HEK293T (cell line): ENCODE results near the gene FEM1B.

Source experiments
- ARNT ChIP-seq: fragments of 450-650 bp; IDR thresholded peaks from 2 replicates; pipeline ENCODE4 v1.6.1; 2017; ENCODE audit warnings: mild to moderate bottlenecking
- BHLHE40 ChIP-seq: fragments of 450-650 bp; IDR thresholded peaks from 2 replicates; pipeline ENCODE4 v1.6.1; 2016; ENCODE audit warnings: mild to moderate bottlenecking, moderate library complexity, borderline replicate concordance
- ELF4 ChIP-seq: fragments of 450-650 bp; IDR thresholded peaks from 2 replicates; pipeline ENCODE4 v1.6.1; 2017; ENCODE audit warnings: antibody characterized with exemption
- FOXA1 ChIP-seq: fragments of 450-650 bp; IDR thresholded peaks from 2 replicates; pipeline ENCODE4 v1.6.1; 2016; ENCODE audit warnings: mild to moderate bottlenecking
- FOXM1 ChIP-seq: fragments of 450-650 bp; IDR thresholded peaks from 2 replicates; pipeline ENCODE4 v1.6.1; 2017; ENCODE audit warnings: mild to moderate bottlenecking, borderline replicate concordance
- HDGF ChIP-seq: fragments of 450-650 bp; IDR thresholded peaks from 2 replicates; pipeline ENCODE4 v1.6.1; 2017; ENCODE audit warnings: antibody characterized with exemption, borderline replicate concordance
- L3MBTL2 ChIP-seq: fragments of 450-650 bp; conservative IDR thresholded peaks from 2 replicates; pipeline ENCODE4 v1.6.1; 2016; ENCODE audit warnings: mild to moderate bottlenecking
- SP1 ChIP-seq: fragments of 450-650 bp; IDR thresholded peaks from 2 replicates; pipeline ENCODE4 v1.6.1; 2017
- SUZ12 ChIP-seq: fragments of 450-650 bp; IDR thresholded peaks from 2 replicates; pipeline ENCODE4 v1.6.1; 2016; ENCODE audit warnings: mild to moderate bottlenecking
- TARDBP ChIP-seq: fragments of 450-650 bp; IDR thresholded peaks from 2 replicates; pipeline ENCODE4 v1.6.1; 2016

DNA sequence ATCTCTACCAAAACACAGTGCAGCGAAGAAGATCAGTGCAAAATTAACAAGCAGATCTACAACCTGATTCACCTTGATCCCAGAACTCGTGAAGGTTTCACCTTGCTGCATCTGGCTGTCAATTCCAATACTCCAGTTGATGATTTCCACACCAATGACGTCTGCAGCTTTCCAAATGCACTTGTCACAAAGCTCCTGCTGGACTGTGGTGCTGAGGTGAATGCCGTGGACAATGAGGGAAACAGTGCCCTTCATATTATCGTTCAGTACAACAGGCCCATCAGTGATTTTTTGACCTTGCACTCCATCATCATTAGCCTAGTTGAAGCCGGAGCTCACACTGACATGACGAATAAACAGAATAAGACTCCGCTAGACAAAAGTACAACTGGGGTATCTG, 13.2 kb downstream of the FEM1B start:
- TF ChIP-seq SP1 (no peak), SUZ12 (no peak), L3MBTL2 (no peak), BHLHE40 (no peak), ARNT (no peak), ELF4 (no peak), TARDBP (no peak), FOXM1 (no peak), HDGF (no peak), FOXA1 (no peak)
